ENCODE measurements around the gene ZNF423.

- TF ChIP-seq POLR2A (IDR thresholded peaks at IDR 0.05) (no peak), CTCF (IDR thresholded peaks at IDR 0.05) (no peak), POLR2AphosphoS5 (IDR thresholded peaks at IDR 0.05) (no peak), EP300 (IDR thresholded peaks at IDR 0.05) (no peak)
Measured at GRCh38 chr16:49625311-49626065, 230.4 kb downstream of the ZNF423 start.
